Upper lobe of left lung (tissue), 6 donors: ENCODE measurements around the gene BMERB1. TPM values are rescaled to one million over a fixed set of nuclear protein-coding genes. Genes with fewer than 3 reads are reported as not detected.

Experiments used
- ATAC-seq, 2 donors: fragments of 200-7000 bp; cut with Tn5 transposase; one replicate each; pipeline ENCODE4 v1.9.1; 2022; ENCODE audit warnings: mild to moderate bottlenecking in 2 of 2, moderate library complexity in 2 of 2; ENCODE audit not compliant: low FRiP score in 2 of 2
- DNase-seq, 2 donors: peaks; one replicate each; pipeline ENCODE4 v3.0.0-alpha.2; 2019 to 2020
- H3K27ac ChIP-seq, 4 donors: fragments of 200-600 bp; sonication (generic); one replicate each; pipeline ENCODE4 v1.5.1; 2016 to 2019
- H3K27me3 ChIP-seq, 4 donors: fragments of 200-600 bp; sonication (generic); one replicate each; pipeline ENCODE4 v1.5.1; 2017 to 2019
- H3K36me3 ChIP-seq, 4 donors: fragments of 200-600 bp; sonication (generic); one replicate each; pipeline ENCODE4 v1.5.1; 2016 to 2019
- H3K4me1 ChIP-seq, 4 donors: fragments of 200-600 bp; sonication (generic); one replicate each; pipeline ENCODE4 v1.5.1; 2018 to 2019
- H3K4me3 ChIP-seq, 4 donors: fragments of 200-600 bp; sonication (generic); one replicate each; pipeline ENCODE4 v1.5.1; 2017 to 2019; ENCODE audit warnings: mild to moderate bottlenecking in 2 of 4, moderate library complexity in 1 of 4
- H3K9me3 ChIP-seq, 4 donors: fragments of 200-600 bp; sonication (generic); one replicate each; pipeline ENCODE4 v1.5.1; 2018 to 2019
- EP300 ChIP-seq, 4 donors: sonication (generic); formaldehyde crosslinking; IDR thresholded peaks; one replicate each; pipeline ENCODE4 v1.5.1; 2017; ENCODE audit warnings: antibody characterized with exemption in 4 of 4, control low read depth in 2 of 4
- POLR2A ChIP-seq, 4 donors: fragments of 450-650 bp; IDR thresholded peaks; one replicate each; pipeline ENCODE4 v1.5.1; 2016 to 2017; ENCODE audit warnings: antibody characterized with exemption in 4 of 4, mild to moderate bottlenecking in 2 of 4
- POLR2AphosphoS5 ChIP-seq, 2 donors: sonication (generic); formaldehyde crosslinking; IDR thresholded peaks; one replicate each; pipeline ENCODE4 v1.5.1; 2017; ENCODE audit warnings: antibody characterized with exemption in 2 of 2
- WGBS, 2 donors: methylation state at CpG; one replicate each; pipeline ENCODE4 v1.1.5; 2017 to 2018; 5-methylcytosine and 5-hydroxymethylcytosine counted together
- total RNA-seq, 6 donors: library from RNA; depleted of rRNA in 4 of 6; stranded (reverse); fragments of >200 nt in 4 of 6; gene quantifications; one replicate each; pipeline versions ENCODE4 v1.1.0 to v1.2.1, GENCODE V29; 2016 to 2021
- TF ChIP-seq, protein P1 (sequence below), 6 experiments: fragments of 450-650 bp in 4 of 6; fragments of 200-600 bp in 2 of 6; sonication (generic) in 2 of 6; IDR thresholded peaks; one replicate each; pipeline ENCODE4 v1.5.1; 2016 to 2019; ENCODE audit warnings: antibody characterized with exemption in 6 of 6
- donor health status: DM: no; HTN: no; CAD: no; lungs with moderate emphysema.
- donor health status: DM: no; HTN: yes; CAD: no; lungs with severe emphysema.

The BMERB1 gene
- total RNA-seq, 6 donors from 2014 or later, result 5.2 to 27.6 (median 16.1) TPM

DNA sequence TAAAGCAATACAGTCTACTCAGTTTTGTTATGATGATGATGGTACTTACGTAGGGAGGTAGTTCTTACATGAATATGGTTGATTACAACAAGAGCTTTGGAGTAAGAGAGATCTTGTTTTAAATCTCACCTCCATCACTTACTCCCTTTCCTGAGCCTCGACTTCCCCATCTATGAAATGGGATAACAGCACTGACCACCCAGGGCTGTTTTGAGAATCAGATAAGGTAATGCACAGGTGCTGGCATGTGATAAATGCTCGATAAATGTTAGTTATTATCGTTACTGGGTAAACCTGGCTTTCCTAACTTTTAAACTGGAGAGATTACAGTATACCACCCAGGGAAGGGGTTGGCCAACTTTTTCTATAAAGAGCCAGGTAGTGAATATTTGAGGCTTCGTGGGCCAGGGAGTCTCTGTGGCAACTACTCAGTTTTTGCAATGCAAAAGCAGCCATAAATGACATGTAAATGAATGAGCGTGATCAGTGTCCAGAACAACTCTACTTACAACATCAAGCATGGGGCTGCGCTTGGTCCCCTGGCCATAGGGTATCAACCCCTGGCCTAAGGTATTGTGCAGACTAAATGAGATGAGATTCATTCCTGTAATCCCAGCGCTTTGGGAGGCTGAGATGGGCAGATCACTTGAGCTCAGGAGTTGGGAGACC is 73.7 kb downstream of the BMERB1 start:
- WGBS, 2 donors, result 93 to 94% methylated on average over 7 to 8 of the region's 8 CpGs
- H3K27ac ChIP-seq, result no peak overlapping the region
- TF ChIP-seq EP300 (IDR thresholded peaks at IDR 0.05), result no peak
- no peak for TF ChIP-seq POLR2AphosphoS5 (IDR thresholded peaks at IDR 0.05)
- TF ChIP-seq POLR2A (IDR thresholded peaks at IDR 0.05), result no peak
- TF ChIP-seq, protein P1, sequence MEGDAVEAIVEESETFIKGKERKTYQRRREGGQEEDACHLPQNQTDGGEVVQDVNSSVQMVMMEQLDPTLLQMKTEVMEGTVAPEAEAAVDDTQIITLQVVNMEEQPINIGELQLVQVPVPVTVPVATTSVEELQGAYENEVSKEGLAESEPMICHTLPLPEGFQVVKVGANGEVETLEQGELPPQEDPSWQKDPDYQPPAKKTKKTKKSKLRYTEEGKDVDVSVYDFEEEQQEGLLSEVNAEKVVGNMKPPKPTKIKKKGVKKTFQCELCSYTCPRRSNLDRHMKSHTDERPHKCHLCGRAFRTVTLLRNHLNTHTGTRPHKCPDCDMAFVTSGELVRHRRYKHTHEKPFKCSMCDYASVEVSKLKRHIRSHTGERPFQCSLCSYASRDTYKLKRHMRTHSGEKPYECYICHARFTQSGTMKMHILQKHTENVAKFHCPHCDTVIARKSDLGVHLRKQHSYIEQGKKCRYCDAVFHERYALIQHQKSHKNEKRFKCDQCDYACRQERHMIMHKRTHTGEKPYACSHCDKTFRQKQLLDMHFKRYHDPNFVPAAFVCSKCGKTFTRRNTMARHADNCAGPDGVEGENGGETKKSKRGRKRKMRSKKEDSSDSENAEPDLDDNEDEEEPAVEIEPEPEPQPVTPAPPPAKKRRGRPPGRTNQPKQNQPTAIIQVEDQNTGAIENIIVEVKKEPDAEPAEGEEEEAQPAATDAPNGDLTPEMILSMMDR (IDR thresholded peaks at IDR 0.05), result no peak
- no peak for DNase-seq
- H3K4me3 ChIP-seq, result no peak overlapping the region
- peaks cover 0 to 4% (median 2%) of the 10 kb centered on the region in 4 donors for H3K4me1 ChIP-seq
- H3K36me3 ChIP-seq, result no peaks in the 10 kb centered on the region
- H3K9me3 ChIP-seq, result no peaks in the 10 kb centered on the region
- H3K27me3 ChIP-seq, result no peaks in the 10 kb centered on the region
- ATAC-seq, result no peak

DNA sequence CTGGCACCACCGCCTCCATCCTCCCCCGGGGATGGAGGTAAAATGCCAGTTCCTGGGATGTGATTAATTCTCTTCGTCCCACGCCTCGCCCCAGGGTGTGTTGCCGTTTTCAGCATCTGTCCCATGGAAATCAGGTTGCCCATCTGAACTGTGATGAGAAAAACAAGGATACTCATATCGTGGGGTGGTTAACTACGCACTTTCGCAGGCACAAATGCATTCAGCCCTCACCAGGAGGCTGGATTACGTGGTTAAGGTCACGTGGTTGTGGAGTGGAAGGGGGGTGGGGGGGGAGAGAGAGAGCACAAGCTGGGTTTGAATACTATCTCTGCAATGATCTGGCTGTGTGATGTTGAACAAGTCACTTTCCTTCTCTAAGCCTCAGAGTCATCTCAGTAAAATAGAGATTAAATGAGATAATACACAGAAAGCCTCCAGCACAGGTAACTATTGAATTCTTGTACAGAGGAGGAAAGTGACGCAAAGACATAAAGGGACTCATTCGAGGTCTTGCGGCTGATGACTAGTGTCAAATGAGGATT is 74.7 kb downstream of the BMERB1 start:
- DNase-seq (no peak), ATAC-seq (no peak)
- H3K27ac ChIP-seq, result no peak overlapping the region
- TF ChIP-seq POLR2AphosphoS5 (IDR thresholded peaks at IDR 0.05) (no peak), POLR2A (IDR thresholded peaks at IDR 0.05) (no peak), EP300 (IDR thresholded peaks at IDR 0.05) (no peak)
- TF ChIP-seq, protein P1 (IDR thresholded peaks at IDR 0.05), result no peak
- WGBS, 2 donors, result 78 to 81% methylated on average over 14 of the region's 14 CpGs
- H3K27me3 ChIP-seq, result no peaks in the 10 kb centered on the region
- H3K4me1 ChIP-seq, result peaks cover 0 to 4% (median 2%) of the 10 kb centered on the region in 4 donors
- no peaks in the 10 kb centered on the region for H3K9me3 ChIP-seq
- H3K36me3 ChIP-seq, result no peaks in the 10 kb centered on the region
- H3K4me3 ChIP-seq, result no peak overlapping the region

DNA sequence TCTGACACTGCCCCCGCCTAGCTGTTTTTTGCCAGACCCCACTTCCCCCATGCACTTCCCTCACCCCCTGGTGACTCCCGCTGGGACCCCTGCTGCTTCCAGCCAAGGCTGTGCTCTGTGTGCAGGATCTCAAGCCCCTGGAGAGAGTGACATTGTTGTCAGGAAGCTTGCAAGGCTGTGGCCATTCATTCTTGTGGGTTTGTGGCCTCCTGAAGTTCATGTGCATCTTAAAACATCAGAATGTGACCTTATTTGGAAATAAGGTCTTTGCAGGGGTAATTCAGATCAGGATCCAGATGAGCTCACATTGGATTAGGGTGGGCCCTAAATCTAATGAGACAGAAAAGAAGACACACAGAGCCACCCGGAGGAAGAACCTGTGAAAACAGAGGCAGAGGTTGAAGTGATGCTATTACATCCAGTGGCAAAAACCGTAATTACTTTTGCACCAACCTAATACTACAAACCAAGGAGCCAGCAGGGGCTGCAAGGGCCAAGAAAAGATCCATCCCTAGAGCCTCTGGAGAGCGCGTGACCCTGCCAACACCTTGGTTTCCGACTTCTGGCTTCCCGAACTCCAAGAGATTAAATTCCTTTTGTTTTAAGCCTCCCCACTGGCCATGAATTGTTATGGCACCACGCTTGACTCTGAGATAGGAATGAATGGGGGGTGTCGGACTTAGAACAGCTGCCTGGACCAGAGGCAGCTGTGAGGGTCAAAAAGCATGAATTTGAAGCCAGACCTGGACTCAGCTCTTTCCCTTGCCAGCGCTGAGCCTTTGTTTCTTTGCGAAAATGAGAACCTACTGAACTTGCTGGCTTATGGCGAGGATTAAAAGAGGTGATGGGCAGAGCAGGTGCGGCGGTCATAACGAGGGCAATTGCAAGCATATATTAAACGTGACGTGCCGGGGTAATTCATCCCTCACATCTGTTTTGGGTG is 75.5 kb downstream of the BMERB1 start:
- no peaks in the 10 kb centered on the region for H3K36me3 ChIP-seq
- H3K27me3 ChIP-seq, result no peaks in the 10 kb centered on the region
- DNase-seq, result no peak
- H3K9me3 ChIP-seq, result no peaks in the 10 kb centered on the region
- ATAC-seq, result peak in 1 of 2 donors; percentile 17
- 81 to 83% methylated on average over 19 of the region's 19 CpGs for WGBS, 2 donors
- H3K27ac ChIP-seq, result no peak overlapping the region
- H3K4me1 ChIP-seq, result peaks cover 0 to 4% (median 2%) of the 10 kb centered on the region in 4 donors
- TF ChIP-seq POLR2AphosphoS5 (IDR thresholded peaks at IDR 0.05) (no peak), POLR2A (IDR thresholded peaks at IDR 0.05) (no peak), EP300 (IDR thresholded peaks at IDR 0.05) (no peak)
- TF ChIP-seq, protein P1 (IDR thresholded peaks at IDR 0.05), result no peak
- no peak overlapping the region for H3K4me3 ChIP-seq

DNA sequence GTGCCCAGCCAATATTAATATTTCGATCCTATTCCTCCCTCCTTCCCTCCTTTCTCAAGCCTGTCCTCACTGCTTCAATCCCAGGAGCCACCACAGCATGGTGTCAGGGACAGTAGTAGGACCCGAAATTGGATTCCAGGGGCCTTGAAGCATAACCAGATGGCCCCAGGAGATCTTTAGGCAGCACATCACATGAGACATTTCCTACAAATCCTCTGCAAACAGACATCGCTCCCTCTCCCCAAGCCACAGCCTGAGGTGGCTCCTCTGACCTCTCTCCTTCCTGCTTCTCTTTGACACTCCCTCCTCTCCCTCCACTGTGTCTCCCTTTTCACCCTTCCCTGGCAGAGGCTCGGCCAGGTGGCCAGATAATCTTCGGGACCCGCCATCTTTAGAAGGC is 76.6 kb downstream of the BMERB1 start:
- 79 to 82% methylated on average over 6 of the region's 6 CpGs for WGBS, 2 donors
- Histone ChIP-seq H3K27me3 (no peaks in the 10 kb centered on the region), H3K9me3 (no peaks in the 10 kb centered on the region), H3K4me1 (peaks cover 0 to 4% (median 2%) of the 10 kb centered on the region in 4 donors), H3K36me3 (no peaks in the 10 kb centered on the region), H3K4me3 (no peak overlapping the region), H3K27ac (no peak overlapping the region)
- ATAC-seq (no peak), DNase-seq (no peak)
- TF ChIP-seq, protein P1 (IDR thresholded peaks at IDR 0.05), result no peak
- no peak for TF ChIP-seq EP300 (IDR thresholded peaks at IDR 0.05)
- no peak for TF ChIP-seq POLR2A (IDR thresholded peaks at IDR 0.05)
- TF ChIP-seq POLR2AphosphoS5 (IDR thresholded peaks at IDR 0.05), result no peak
